WTC11 (cell line): Measurements from ENCODE around the gene IPPK. TPM values are rescaled to one million over a fixed set of nuclear protein-coding genes. Genes with fewer than 3 reads are reported as not detected.

Experiments
- ATAC-seq: fragments of 200-7000 bp; cut with Tn5 transposase; 2 replicates; pipeline ENCODE4 v1.10.0; 2021; ENCODE audit warnings: mild to moderate bottlenecking, moderate library complexity
- CTCF ChIA-PET: fragments of 300-600 bp; sonication (Branson Sonifier 250); formaldehyde crosslinking; loops from one replicate; lab custom pipeline; 2021; ENCODE audit warnings: antibody characterized with exemption; lab: Charles Lee
- POLR2A ChIA-PET: fragments of 350-600 bp; sonication (Branson Sonifier 250); formaldehyde crosslinking; loops from one replicate; lab custom pipeline; 2021; ENCODE audit warnings: antibody characterized with exemption; lab: Charles Lee
- DNase-seq: peaks from one replicate; pipeline ENCODE4 v3.0.0; 2021; ENCODE audit warnings: low spot score
- H3K27ac Mint-ChIP-seq: 2 replicates; pipeline ENCODE4 v1.8.0; 2021; ENCODE audit warnings: mixed read lengths
- H3K27me3 Mint-ChIP-seq: 2 replicates; pipeline ENCODE4 v1.8.0; 2021; ENCODE audit warnings: low read depth, mild to moderate bottlenecking, moderate library complexity, mixed read lengths
- H3K36me3 Mint-ChIP-seq: 2 replicates; pipeline ENCODE4 v1.8.0; 2021; ENCODE audit warnings: mixed read lengths
- H3K4me1 Mint-ChIP-seq: 2 replicates; pipeline ENCODE4 v1.8.0; 2022; ENCODE audit warnings: mixed read lengths
- H3K4me3 Mint-ChIP-seq: 2 replicates; pipeline ENCODE4 v1.8.0; 2021; ENCODE audit warnings: mild to moderate bottlenecking, moderate library complexity, mixed read lengths
- H3K9me3 Mint-ChIP-seq: 2 replicates; pipeline ENCODE4 v1.8.0; 2021; ENCODE audit warnings: mixed read lengths
- AR ChIP-seq: fragments of 250-450 bp; sonication (Bioruptor Pico); IDR thresholded peaks from 2 replicates; pipeline ENCODE4 v1.9.0; 2021; ENCODE audit warnings: mild to moderate bottlenecking
- ATF2 ChIP-seq: sonication (generic); formaldehyde crosslinking; IDR thresholded peaks from 2 replicates; pipeline ENCODE4 v1.8.1; 2022; ENCODE audit warnings: low read depth, missing genetic modification reagents, borderline replicate concordance
- CREM ChIP-seq: sonication (generic); formaldehyde crosslinking; IDR thresholded peaks from 2 replicates; pipeline ENCODE4 v1.8.1; 2022; ENCODE audit warnings: mild to moderate bottlenecking, missing genetic modification reagents, moderate library complexity
- E2F1 ChIP-seq: sonication (generic); formaldehyde crosslinking; IDR thresholded peaks from 2 replicates; pipeline ENCODE4 v1.8.0; 2022; ENCODE audit warnings: mild to moderate bottlenecking, missing genetic modification reagents
- ELF4 ChIP-seq: sonication (generic); formaldehyde crosslinking; IDR thresholded peaks from 2 replicates; pipeline ENCODE4 v1.8.1; 2022; ENCODE audit warnings: low read depth, mild to moderate bottlenecking, moderate library complexity, missing genetic modification reagents
- ERG ChIP-seq: fragments of 250-450 bp; sonication (Bioruptor Pico); IDR thresholded peaks from 2 replicates; pipeline ENCODE4 v1.8.0; 2021; ENCODE audit warnings: mild to moderate bottlenecking
- FOXJ3 ChIP-seq: sonication (generic); formaldehyde crosslinking; IDR thresholded peaks from 2 replicates; pipeline ENCODE4 v1.9.0; 2021; ENCODE audit warnings: missing genetic modification reagents, mild to moderate bottlenecking, borderline replicate concordance
- GTF2I ChIP-seq: fragments of 250-450 bp; sonication (Bioruptor Pico); conservative IDR thresholded peaks from 2 replicates; pipeline ENCODE4 v1.4.0; 2021; ENCODE audit warnings: mild to moderate bottlenecking
- MXD4 ChIP-seq: fragments of 250-450 bp; sonication (Bioruptor Pico); IDR thresholded peaks from 2 replicates; pipeline ENCODE4 v1.8.0; 2021; ENCODE audit warnings: mild to moderate bottlenecking, moderate library complexity, borderline replicate concordance
- NFATC4 ChIP-seq: fragments of 250-450 bp; sonication (Bioruptor Pico); IDR thresholded peaks from 2 replicates; pipeline ENCODE4 v1.9.0; 2021; ENCODE audit warnings: mild to moderate bottlenecking
- NFYB ChIP-seq: sonication (generic); formaldehyde crosslinking; conservative IDR thresholded peaks from 2 replicates; pipeline ENCODE4 v1.8.0; 2022; ENCODE audit warnings: low read depth, missing genetic modification reagents
- RORB ChIP-seq: fragments of 250-450 bp; sonication (Bioruptor Pico); IDR thresholded peaks from 2 replicates; pipeline ENCODE4 v1.9.0; 2021; ENCODE audit warnings: mild to moderate bottlenecking
- SMAD4 ChIP-seq: sonication (generic); formaldehyde crosslinking; IDR thresholded peaks from 2 replicates; pipeline ENCODE4 v1.8.0; 2022; ENCODE audit warnings: mild to moderate bottlenecking, missing genetic modification reagents
- SP1 ChIP-seq: sonication (generic); formaldehyde crosslinking; conservative IDR thresholded peaks from 2 replicates; pipeline ENCODE4 v1.8.1; 2022; ENCODE audit warnings: missing genetic modification reagents
- TEAD1 ChIP-seq: sonication (generic); formaldehyde crosslinking; IDR thresholded peaks from 2 replicates; pipeline ENCODE4 v1.8.0; 2022; ENCODE audit warnings: mild to moderate bottlenecking, missing genetic modification reagents
- TEAD4 ChIP-seq: sonication (generic); formaldehyde crosslinking; IDR thresholded peaks from 2 replicates; pipeline ENCODE4 v1.8.0; 2022; ENCODE audit warnings: mild to moderate bottlenecking, missing genetic modification reagents
- USF1 ChIP-seq: sonication (generic); formaldehyde crosslinking; IDR thresholded peaks from 2 replicates; pipeline ENCODE4 v1.8.0; 2022; ENCODE audit warnings: mild to moderate bottlenecking, missing genetic modification reagents
- USF2 ChIP-seq: sonication (generic); formaldehyde crosslinking; IDR thresholded peaks from 2 replicates; pipeline ENCODE4 v1.8.1; 2023; ENCODE audit warnings: mild to moderate bottlenecking, missing genetic modification reagents, moderate library complexity
- ZNF121 ChIP-seq: sonication (generic); formaldehyde crosslinking; IDR thresholded peaks from 2 replicates; pipeline ENCODE4 v1.8.0; 2023; ENCODE audit warnings: missing genetic modification reagents
- ZNF219 ChIP-seq: sonication (generic); formaldehyde crosslinking; IDR thresholded peaks from 2 replicates; pipeline ENCODE4 v1.8.0; 2023; ENCODE audit warnings: missing genetic modification reagents, mild to moderate bottlenecking, borderline replicate concordance
- ZNF263 ChIP-seq: sonication (generic); formaldehyde crosslinking; IDR thresholded peaks from 2 replicates; pipeline ENCODE4 v1.8.1; 2022; ENCODE audit warnings: low read depth, mild to moderate bottlenecking, moderate library complexity, missing genetic modification reagents
- ZNF317 ChIP-seq: sonication (generic); formaldehyde crosslinking; IDR thresholded peaks from 2 replicates; pipeline ENCODE4 v1.8.1; 2023; ENCODE audit warnings: low read depth, mild to moderate bottlenecking, moderate library complexity, missing genetic modification reagents, borderline replicate concordance
- total RNA-seq: library from RNA; stranded (reverse); gene quantifications from 3 replicates; pipeline ENCODE4 v1.2.3, GENCODE V29; 2021
- TF ChIP-seq, protein P1 (sequence below): fragments of 250-450 bp; sonication (Bioruptor Pico); IDR thresholded peaks from 2 replicates; pipeline ENCODE4 v1.9.0; 2021; ENCODE audit warnings: mild to moderate bottlenecking

IPPK gene
- total RNA-seq, 1 experiment from 2014 or later, result 8.6 TPM

- Mint-ChIP-seq H3K4me1 (no peaks in the 10 kb centered on the region), H3K27me3 (no peaks in the 10 kb centered on the region), H3K4me3 (no peak overlapping the region), H3K9me3 (no peaks in the 10 kb centered on the region), H3K36me3 (peaks cover 46% of the 10 kb centered on the region)
- CTCF ChIA-PET, result no interaction called here
- no peak for ATAC-seq
- TF ChIP-seq TEAD1 (no peak), SP1 (CRISPR knock-in tag) (no peak), ZNF317 (CRISPR knock-in tag) (no peak), TEAD4 (no peak), NFATC4 (CRISPR knock-in tag) (no peak), AR (CRISPR knock-in tag) (no peak), FOXJ3 (CRISPR knock-in tag) (no peak), MXD4 (CRISPR knock-in tag) (no peak), E2F1 (CRISPR knock-in tag) (no peak), NFYB (CRISPR knock-in tag) (no peak), CREM (CRISPR knock-in tag) (no peak)
- TF ChIP-seq, all 79 proteins: peak for 0
- H3K27ac Mint-ChIP-seq, result no peak overlapping the region
- no peak for DNase-seq
- POLR2A ChIA-PET, result no interaction called here
These were observed 25.7 kb downstream of the IPPK start for GRCh38 chr9:92644278-92644677.

DNA sequence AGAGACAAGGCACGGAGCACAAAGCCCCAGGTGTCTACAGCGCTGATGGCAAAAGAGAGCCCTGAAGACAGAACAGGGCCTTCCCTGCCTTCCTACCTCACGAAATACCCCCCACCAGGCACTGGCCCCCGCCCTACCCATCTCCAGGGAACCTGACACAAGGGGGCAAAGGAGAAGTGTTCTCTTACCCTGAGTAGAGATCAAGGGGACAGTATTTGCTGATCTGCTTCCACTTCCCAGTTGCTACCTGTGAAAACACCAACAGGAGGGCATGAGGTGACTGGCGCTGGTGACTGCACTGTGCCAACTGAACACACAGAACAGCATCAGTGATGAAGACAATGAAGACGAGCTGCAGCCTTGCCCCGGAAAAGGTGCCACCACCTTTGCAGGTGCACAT lies 27.4 kb downstream of the IPPK start:
- Mint-ChIP-seq H3K36me3 (peaks cover 41% of the 10 kb centered on the region), H3K4me3 (no peak overlapping the region), H3K27me3 (no peaks in the 10 kb centered on the region), H3K27ac (no peak overlapping the region), H3K4me1 (no peaks in the 10 kb centered on the region), H3K9me3 (no peaks in the 10 kb centered on the region)
- ATAC-seq (no peak), DNase-seq (no peak)
- POLR2A ChIA-PET, result no interaction called here
- no peak for TF ChIP-seq ELF4
- no peak for TF ChIP-seq ZNF263
- no peak for TF ChIP-seq GTF2I (CRISPR knock-in tag)
- TF ChIP-seq ATF2 (CRISPR knock-in tag), result no peak
- no peak for TF ChIP-seq SMAD4 (CRISPR knock-in tag)
- TF ChIP-seq USF1 (CRISPR knock-in tag), result no peak
- TF ChIP-seq, all 79 proteins: peak for 0
- CTCF ChIA-PET, result no interaction called here

GRCh38 chr9:92642041-92642451 lies 27.9 kb downstream of the IPPK start:
- H3K27ac Mint-ChIP-seq, result no peak overlapping the region
- TF ChIP-seq ELF4 (no peak), RORB (CRISPR knock-in tag) (no peak), ZNF219 (no peak), ZNF121 (no peak), ERG (CRISPR knock-in tag) (no peak), USF2 (no peak), ZNF317 (CRISPR knock-in tag) (no peak)
- TF ChIP-seq, protein P1, sequence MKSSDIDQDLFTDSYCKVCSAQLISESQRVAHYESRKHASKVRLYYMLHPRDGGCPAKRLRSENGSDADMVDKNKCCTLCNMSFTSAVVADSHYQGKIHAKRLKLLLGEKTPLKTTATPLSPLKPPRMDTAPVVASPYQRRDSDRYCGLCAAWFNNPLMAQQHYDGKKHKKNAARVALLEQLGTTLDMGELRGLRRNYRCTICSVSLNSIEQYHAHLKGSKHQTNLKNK, result no peak
- TF ChIP-seq, all 79 proteins: peak for 0
- no peak for ATAC-seq
- Mint-ChIP-seq H3K36me3 (peaks cover 36% of the 10 kb centered on the region), H3K4me3 (no peak overlapping the region), H3K27me3 (no peaks in the 10 kb centered on the region), H3K4me1 (no peaks in the 10 kb centered on the region), H3K9me3 (no peaks in the 10 kb centered on the region)
- POLR2A ChIA-PET, result no interaction called here
- no peak for DNase-seq
- CTCF ChIA-PET, result no interaction called here
